ENCODE measurements around the gene TRIM32. TPM values are rescaled to one million over a fixed set of nuclear protein-coding genes. Genes with fewer than 3 reads are reported as not detected.

The TRIM32 gene
- total RNA-seq, 4 donors from 2014 or later: 10.8 to 12.8 (median 12.0) TPM

GRCh38 chr9:116721944-116722343 is 34.8 kb downstream of the TRIM32 start:
- no peaks in the 10 kb centered on the region for H3K36me3 ChIP-seq
- no peak for DNase-seq (ENCODE audit: low spot score in 2 of 2)
- WGBS: 44% methylated on average over 2 of the region's 2 CpGs
- H3K27me3 ChIP-seq: no peaks in the 10 kb centered on the region
- no peaks in the 10 kb centered on the region for H3K4me1 ChIP-seq
- no peak overlapping the region for H3K27ac ChIP-seq
- H3K9me3 ChIP-seq: no peaks in the 10 kb centered on the region
- no peak overlapping the region for H3K4me3 ChIP-seq
- TF ChIP-seq POLR2AphosphoS5 (IDR thresholded peaks at IDR 0.05): no peak
- no peak for TF ChIP-seq POLR2A (IDR thresholded peaks at IDR 0.05)
- no peak for TF ChIP-seq CTCF (IDR thresholded peaks at IDR 0.05)
- no peak for TF ChIP-seq EP300 (IDR thresholded peaks at IDR 0.05)

- DNase-seq (ENCODE audit: low spot score in 2 of 2): no peak
- Histone ChIP-seq H3K4me3 (no peak overlapping the region), H3K4me1 (no peaks in the 10 kb centered on the region), H3K27ac (no peak overlapping the region), H3K27me3 (no peaks in the 10 kb centered on the region), H3K36me3 (no peaks in the 10 kb centered on the region), H3K9me3 (no peaks in the 10 kb centered on the region)
- no peak for TF ChIP-seq CTCF (IDR thresholded peaks at IDR 0.05)
- no peak for TF ChIP-seq POLR2A (IDR thresholded peaks at IDR 0.05)
- WGBS: 46% methylated on average over 3 of the region's 3 CpGs
Observed at GRCh38 chr9:116724123-116724522, 37.0 kb downstream of the TRIM32 start.

GRCh38 chr9:116726602-116727001 is 39.5 kb downstream of the TRIM32 start:
- no peaks in the 10 kb centered on the region for H3K36me3 ChIP-seq

GRCh38 chr9:116733010-116733641 is 46.0 kb downstream of the TRIM32 start:
- WGBS: 56% methylated on average over 3 of the region's 9 CpGs
- no peak for DNase-seq (ENCODE audit: low spot score in 2 of 2)
- no peaks in the 10 kb centered on the region for H3K9me3 ChIP-seq
- H3K4me1 ChIP-seq: peaks cover 4% of the 10 kb centered on the region
- no peaks in the 10 kb centered on the region for H3K36me3 ChIP-seq
- H3K4me3 ChIP-seq: no peak overlapping the region
- no peak for TF ChIP-seq POLR2A (IDR thresholded peaks at IDR 0.05)
- no peak for TF ChIP-seq CTCF (IDR thresholded peaks at IDR 0.05)
- no peak for TF ChIP-seq EP300 (IDR thresholded peaks at IDR 0.05)
- no peak for TF ChIP-seq POLR2AphosphoS5 (IDR thresholded peaks at IDR 0.05)
- H3K27ac ChIP-seq: no peak overlapping the region
- H3K27me3 ChIP-seq: no peaks in the 10 kb centered on the region

More at GRCh38 chr9:116726602-116727001, 39.5 kb downstream of the TRIM32 start:
- H3K4me1 ChIP-seq: no peaks in the 10 kb centered on the region
- no peaks in the 10 kb centered on the region for H3K27me3 ChIP-seq
- no peak for DNase-seq (ENCODE audit: low spot score in 2 of 2)
- H3K27ac ChIP-seq: no peak overlapping the region
- no peaks in the 10 kb centered on the region for H3K9me3 ChIP-seq
- TF ChIP-seq CTCF (IDR thresholded peaks at IDR 0.05) (no peak), POLR2AphosphoS5 (IDR thresholded peaks at IDR 0.05) (no peak), EP300 (IDR thresholded peaks at IDR 0.05) (no peak), POLR2A (IDR thresholded peaks at IDR 0.05) (no peak)
- no peak overlapping the region for H3K4me3 ChIP-seq

GRCh38 chr9:116736399-116737151 is 49.5 kb downstream of the TRIM32 start:
- DNase-seq (ENCODE audit: low spot score in 2 of 2): no peak
- H3K36me3 ChIP-seq: no peaks in the 10 kb centered on the region
- peaks cover 4% of the 10 kb centered on the region for H3K4me1 ChIP-seq
- H3K27me3 ChIP-seq: no peaks in the 10 kb centered on the region
- no peaks in the 10 kb centered on the region for H3K9me3 ChIP-seq
- WGBS: 64% methylated on average over 8 of the region's 8 CpGs
- no peak for TF ChIP-seq EP300 (IDR thresholded peaks at IDR 0.05)
- TF ChIP-seq POLR2A (IDR thresholded peaks at IDR 0.05): no peak
- no peak for TF ChIP-seq POLR2AphosphoS5 (IDR thresholded peaks at IDR 0.05)
- TF ChIP-seq CTCF (IDR thresholded peaks at IDR 0.05): no peak
- no peak overlapping the region for H3K27ac ChIP-seq
- no peak overlapping the region for H3K4me3 ChIP-seq
